HepG2 (cell line): ENCODE data around the gene SMPX.

Source experiments
- BCLAF1 ChIP-seq: fragments of 450-650 bp; IDR thresholded peaks from 2 replicates; pipeline ENCODE4 v1.6.1; 2017; ENCODE audit warnings: mild to moderate bottlenecking
- CAMTA2 ChIP-seq: sonication (generic); formaldehyde crosslinking; IDR thresholded peaks from 2 replicates; pipeline ENCODE4 v1.4.0; 2020; ENCODE audit warnings: mild to moderate bottlenecking, missing genetic modification reagents, borderline replicate concordance
- E2F1 ChIP-seq: sonication (generic); formaldehyde crosslinking; IDR thresholded peaks from 2 replicates; pipeline ENCODE4 v1.5.0; 2020; ENCODE audit warnings: missing genetic modification reagents
- EP300 ChIP-seq, 3 experiments: sonication (generic) in 1 of 3; formaldehyde crosslinking in 1 of 3; IDR thresholded peaks; 2 replicates each; pipeline versions ENCODE4 v1.5.1 to v1.6.1; 2011 to 2020; ENCODE audit warnings: low read depth in 2 of 3, low read length in 2 of 3, borderline replicate concordance in 1 of 3, improper control_type of control experiment in 1 of 3, mild to moderate bottlenecking in 1 of 3, missing genetic modification reagents in 1 of 3, moderate library complexity in 1 of 3
- EZH2 ChIP-seq: conservative IDR thresholded peaks from 2 replicates; pipeline ENCODE4 v1.6.1; 2012; ENCODE audit warnings: mild to moderate bottlenecking, low read depth, low read length, moderate library complexity
- FIP1L1 ChIP-seq: fragments of 200-400 bp; formaldehyde crosslinking; IDR thresholded peaks from 2 replicates; pipeline ENCODE4 v1.6.1; 2018; ENCODE audit warnings: low read depth, mild to moderate bottlenecking, low read length, moderate library complexity, borderline replicate concordance; ENCODE audit not compliant: insufficient read depth
- FOXK1 ChIP-seq: sonication (generic); formaldehyde crosslinking; IDR thresholded peaks from 2 replicates; pipeline ENCODE4 v1.4.0; 2020; ENCODE audit warnings: low read depth, missing genetic modification reagents, borderline replicate concordance
- JUN ChIP-seq: sonication (generic); formaldehyde crosslinking; IDR thresholded peaks from 2 replicates; pipeline ENCODE4 v1.4.0; 2020; ENCODE audit warnings: mild to moderate bottlenecking, missing genetic modification reagents
- NKX3-1 ChIP-seq: sonication (generic); formaldehyde crosslinking; IDR thresholded peaks from 2 replicates; pipeline ENCODE4 v1.5.0; 2020; ENCODE audit warnings: missing genetic modification reagents
- RERE ChIP-seq: IDR thresholded peaks from 2 replicates; pipeline ENCODE4 v1.6.1; 2016; ENCODE audit warnings: low read depth, missing genetic modification reagents, missing compliant biosample characterization
- TEAD2 ChIP-seq: sonication (generic); formaldehyde crosslinking; IDR thresholded peaks from 2 replicates; pipeline ENCODE4 v1.9.0; 2021; ENCODE audit warnings: missing genetic modification reagents
- ZNF224 ChIP-seq: sonication (generic); formaldehyde crosslinking; IDR thresholded peaks from 2 replicates; pipeline ENCODE4 v1.5.0; 2020; ENCODE audit warnings: mild to moderate bottlenecking, missing genetic modification reagents
- ZNF343 ChIP-seq: sonication (generic); formaldehyde crosslinking; IDR thresholded peaks from 2 replicates; pipeline ENCODE4 v1.4.0; 2020; ENCODE audit warnings: mild to moderate bottlenecking, missing genetic modification reagents
- ZNF367 ChIP-seq: sonication (generic); formaldehyde crosslinking; IDR thresholded peaks from 2 replicates; pipeline ENCODE4 v1.4.0; 2020; ENCODE audit warnings: missing genetic modification reagents, borderline replicate concordance

- TF ChIP-seq ZNF367 (CRISPR knock-in tag) (no peak), BCLAF1 (no peak), FOXK1 (CRISPR knock-in tag) (no peak), RERE (CRISPR knock-in tag) (no peak), ZNF224 (CRISPR knock-in tag) (no peak), CAMTA2 (CRISPR knock-in tag) (no peak), EP300 (IDR thresholded peaks at IDR 0.05; ENCODE audit: low read depth in 2 of 2, low read length in 2 of 2) (no peak), EP300 (CRISPR knock-in tag; IDR thresholded peaks at IDR 0.05; ENCODE audit: borderline replicate concordance) (no peak), E2F1 (CRISPR knock-in tag) (no peak), EZH2 (no peak), FIP1L1 (no peak), ZNF343 (CRISPR knock-in tag) (no peak), NKX3-1 (CRISPR knock-in tag) (no peak), JUN (CRISPR knock-in tag) (no peak), TEAD2 (no peak)
Measured at GRCh38 chrX:21779095-21779494, 21.2 kb upstream of the SMPX start.
